Fibroblast of villous mesenchyme (primary cell): ENCODE measurements around the gene TTYH2. TPM values are rescaled to one million over a fixed set of nuclear protein-coding genes. Genes with fewer than 3 reads are reported as not detected.

ENCODE experiments used
- DNase-seq: peaks from one replicate; pipeline ENCODE4 v3.0.0-alpha.2; 2010; ENCODE audit warnings: low read depth
- H3K4me3 ChIP-seq: 2 replicates; pipeline ENCODE4 v1.5.1; 2011; ENCODE audit warnings: low read depth, mild to moderate bottlenecking, low read length
- CTCF ChIP-seq: IDR thresholded peaks from 2 replicates; pipeline ENCODE4 v1.5.1; 2012; ENCODE audit warnings: low read depth, mild to moderate bottlenecking, low read length; ENCODE audit not compliant: insufficient read depth
- total RNA-seq: library from RNA; depleted of rRNA; stranded (reverse); fragments of >200 nt; gene quantifications from 2 replicates; pipeline ENCODE4 v1.2.3, GENCODE V29; 2012

The TTYH2 gene
- total RNA-seq, 1 donor: 1.3 TPM

DNA sequence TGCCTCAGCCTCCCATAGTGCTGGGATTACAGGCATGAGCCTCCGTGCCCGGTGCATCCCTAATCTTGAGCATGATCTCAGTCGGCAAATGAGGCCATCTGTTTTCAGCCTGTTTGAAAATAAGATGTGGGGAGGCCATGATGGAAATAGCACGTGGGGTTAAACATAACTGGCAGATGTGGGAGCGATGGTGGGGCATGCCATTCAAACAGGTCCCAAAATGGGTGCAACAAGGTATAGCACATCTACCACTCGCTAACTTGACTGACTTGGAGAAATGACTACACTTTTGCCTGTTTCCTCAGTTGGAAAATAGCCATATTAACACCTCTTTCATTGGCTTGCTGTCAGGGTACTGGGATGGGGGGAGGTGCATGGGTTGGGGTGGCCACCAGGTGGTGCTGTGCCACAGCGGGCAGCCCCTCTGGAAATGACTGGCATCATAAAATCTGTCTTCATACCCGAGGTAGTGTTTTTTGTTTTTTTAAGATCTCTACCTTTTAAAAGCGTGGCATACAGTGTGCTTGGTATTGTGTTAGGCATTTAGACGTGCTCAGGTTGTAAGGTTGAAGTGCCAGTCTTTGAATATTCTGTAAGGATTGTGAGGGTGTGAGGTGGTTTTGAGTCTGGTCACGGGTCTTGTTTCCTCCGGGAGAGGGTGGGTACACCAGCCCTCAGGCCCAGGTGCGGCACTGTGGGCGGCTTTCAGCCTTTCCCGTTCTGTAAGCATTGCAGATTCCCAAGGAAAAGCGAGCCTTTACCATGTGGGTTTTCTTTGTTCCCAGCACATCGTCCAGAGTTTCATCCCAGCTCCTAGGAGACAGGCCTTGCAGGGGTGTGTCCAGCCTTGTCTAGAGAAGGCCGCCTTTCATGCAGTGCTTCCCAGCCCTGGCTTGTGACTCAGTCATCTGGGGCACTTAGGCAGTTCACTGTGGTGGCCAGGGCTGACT is 2.9 kb upstream of the TTYH2 start:
- DNase-seq: peak; percentile 67
- H3K4me3 ChIP-seq: no peak overlapping the region
- peak; percentile 97 for TF ChIP-seq CTCF

- H3K4me3 ChIP-seq: peak overlapping the region; percentile 77
- DNase-seq: no peak
- no peak for TF ChIP-seq CTCF
Observed at GRCh38 chr17:74211141-74211911, 2.0 kb upstream of the TTYH2 start.

- TF ChIP-seq CTCF: no peak
- no peak for DNase-seq
- H3K4me3 ChIP-seq: peak overlapping the region; percentile 77
Observed at GRCh38 chr17:74211912-74212208, 1.5 kb upstream of the TTYH2 start.

GRCh38 chr17:74212209-74212912 is 1.0 kb upstream of the TTYH2 start:
- peak; percentile 19 for DNase-seq
- peak overlapping the region; percentile 77 for H3K4me3 ChIP-seq
- no peak for TF ChIP-seq CTCF

DNA sequence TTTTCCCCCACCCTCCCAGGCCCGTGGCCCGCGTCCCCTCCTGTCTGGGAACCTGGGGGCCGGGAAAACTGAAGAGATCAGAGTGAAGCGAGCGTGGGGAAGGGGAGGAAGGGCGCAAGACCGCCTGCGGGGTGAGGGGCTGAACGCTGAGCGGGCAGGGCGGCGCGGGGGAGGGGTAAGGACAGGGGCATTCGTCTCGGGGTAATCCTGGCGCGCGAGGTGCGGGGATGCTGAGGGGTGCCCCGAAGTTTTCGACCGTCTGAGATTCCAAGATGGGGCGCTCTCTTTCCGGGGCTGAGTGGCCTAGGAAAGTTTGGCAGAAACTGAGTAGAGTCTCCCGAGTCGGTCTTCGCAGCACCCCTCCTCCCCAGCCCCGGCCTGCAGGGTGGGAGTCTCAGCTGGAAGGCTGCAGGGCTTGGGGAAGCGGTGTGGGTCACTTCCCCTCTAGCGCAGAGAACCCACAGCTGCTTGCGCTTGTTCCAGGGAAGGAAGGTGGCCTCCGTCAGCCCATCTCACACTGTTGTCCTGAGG is 555 bp downstream of the TTYH2 start:
- TF ChIP-seq CTCF: no peak
- DNase-seq: no peak
- peak overlapping the region; percentile 56 for H3K4me3 ChIP-seq

DNA sequence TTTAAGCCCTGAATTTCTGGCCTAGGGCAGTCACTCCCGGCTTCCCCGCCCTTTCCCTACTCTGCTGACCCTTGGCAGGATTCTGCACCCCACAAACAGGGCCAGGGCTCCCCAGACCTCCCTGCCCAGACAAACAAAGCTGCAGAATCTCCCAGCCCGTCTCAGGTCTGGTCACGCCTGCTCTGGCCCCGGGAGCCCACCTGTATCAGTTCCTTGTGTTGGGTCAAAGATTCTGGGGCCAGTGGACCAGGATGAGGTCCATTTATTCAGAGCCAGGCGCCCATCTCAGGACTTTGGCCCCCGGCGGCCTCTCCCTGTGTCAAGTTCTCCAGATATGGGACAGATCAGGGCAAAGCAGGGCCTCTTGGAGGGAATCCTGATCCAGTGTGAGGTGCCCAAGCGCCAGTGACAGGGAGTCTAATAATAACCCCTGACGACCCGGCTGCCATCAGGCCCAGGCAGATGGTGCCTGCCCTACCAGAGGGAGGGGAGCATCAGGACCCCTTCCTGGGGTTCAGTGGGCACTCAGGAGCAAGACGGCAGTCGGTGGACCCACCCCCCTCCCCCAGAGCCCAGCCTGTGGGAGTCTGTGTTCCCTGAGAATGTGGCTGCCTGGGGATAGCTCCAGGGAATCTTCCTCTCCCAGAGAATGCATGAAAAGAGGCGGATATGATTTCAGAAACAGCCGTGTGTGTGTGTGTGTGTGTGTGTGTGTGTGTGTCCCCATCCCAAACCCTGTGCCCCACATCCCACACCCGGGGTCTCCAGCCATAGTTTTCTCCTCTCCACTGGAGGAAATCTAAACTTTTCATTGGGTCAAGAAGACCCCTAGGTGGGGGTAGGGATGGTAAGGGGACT is 1.3 kb downstream of the TTYH2 start:
- H3K4me3 ChIP-seq: no peak overlapping the region
- no peak for DNase-seq

More for the DNA sequence above, 1.3 kb downstream of the TTYH2 start:
- no peak for TF ChIP-seq CTCF
